SU-DHL-6 (cell line): Measurements from ENCODE around the gene CYP1B1.

ENCODE experiments used
- EZH2phosphoT487 ChIP-seq: fragments of 200-600 bp; sonication (generic), shearing (Covaris generic); conservative IDR thresholded peaks from 2 replicates; pipeline ENCODE4 v1.6.1; 2018; ENCODE audit warnings: mild to moderate bottlenecking, antibody characterized with exemption, low read length, moderate library complexity, mixed read lengths
- TF ChIP-seq, protein P1 (sequence below): fragments of 200-600 bp; sonication (generic); IDR thresholded peaks from one replicate; pipeline ENCODE4 v1.5.1; 2017; ENCODE audit warnings: antibody characterized with exemption, mild to moderate bottlenecking, low read length, moderate library complexity; ENCODE audit not compliant: insufficient read depth, poor library complexity, severe bottlenecking

DNA sequence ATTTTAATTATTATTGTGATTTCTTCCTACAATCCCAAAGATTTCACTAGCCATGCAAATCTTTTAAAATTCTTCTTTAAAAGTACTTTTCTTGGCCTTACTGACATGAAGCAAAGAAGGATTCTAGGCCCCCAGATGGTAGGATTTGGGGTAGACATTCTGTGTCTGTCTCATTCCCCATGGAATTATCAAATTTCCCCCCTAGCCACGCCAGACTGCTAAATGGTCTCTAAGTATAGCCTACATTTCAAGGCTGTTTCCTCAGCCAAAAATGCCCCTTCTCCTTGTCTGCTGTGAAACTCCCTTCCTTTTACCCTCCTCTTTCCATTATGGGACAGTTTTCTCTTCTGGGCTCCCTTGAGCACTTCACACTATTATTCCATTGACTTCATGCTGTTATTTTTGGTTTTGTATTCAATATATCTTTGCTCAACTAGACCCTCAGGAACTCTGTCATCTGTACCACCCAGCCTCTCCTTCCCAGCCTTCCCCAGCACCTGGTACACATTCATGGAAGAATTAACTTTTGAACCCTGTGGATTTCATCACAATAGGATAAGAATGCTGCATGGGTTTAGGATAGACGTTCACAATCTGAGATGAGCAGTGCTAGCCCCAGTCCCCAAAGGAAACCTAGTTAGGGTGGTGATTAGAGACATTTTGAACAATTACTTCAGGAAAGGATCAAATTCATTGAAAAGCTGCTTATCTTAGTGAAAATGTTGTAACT, 21.5 kb upstream of the CYP1B1 start:
- TF ChIP-seq, protein P1, sequence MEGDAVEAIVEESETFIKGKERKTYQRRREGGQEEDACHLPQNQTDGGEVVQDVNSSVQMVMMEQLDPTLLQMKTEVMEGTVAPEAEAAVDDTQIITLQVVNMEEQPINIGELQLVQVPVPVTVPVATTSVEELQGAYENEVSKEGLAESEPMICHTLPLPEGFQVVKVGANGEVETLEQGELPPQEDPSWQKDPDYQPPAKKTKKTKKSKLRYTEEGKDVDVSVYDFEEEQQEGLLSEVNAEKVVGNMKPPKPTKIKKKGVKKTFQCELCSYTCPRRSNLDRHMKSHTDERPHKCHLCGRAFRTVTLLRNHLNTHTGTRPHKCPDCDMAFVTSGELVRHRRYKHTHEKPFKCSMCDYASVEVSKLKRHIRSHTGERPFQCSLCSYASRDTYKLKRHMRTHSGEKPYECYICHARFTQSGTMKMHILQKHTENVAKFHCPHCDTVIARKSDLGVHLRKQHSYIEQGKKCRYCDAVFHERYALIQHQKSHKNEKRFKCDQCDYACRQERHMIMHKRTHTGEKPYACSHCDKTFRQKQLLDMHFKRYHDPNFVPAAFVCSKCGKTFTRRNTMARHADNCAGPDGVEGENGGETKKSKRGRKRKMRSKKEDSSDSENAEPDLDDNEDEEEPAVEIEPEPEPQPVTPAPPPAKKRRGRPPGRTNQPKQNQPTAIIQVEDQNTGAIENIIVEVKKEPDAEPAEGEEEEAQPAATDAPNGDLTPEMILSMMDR: no peak
- no peak for TF ChIP-seq EZH2phosphoT487
